A549 (cell line): ENCODE results near the gene FANCC. TPM values are rescaled to one million over a fixed set of nuclear protein-coding genes. Genes with fewer than 3 reads are reported as not detected.

Experiments used
- ATAC-seq, 2 experiments: fragments of 200-7000 bp in 1 of 2; fragments of >200 bp in 1 of 2; cut with Nextera tagmentation in 1 of 2; cut with Tn5 transposase in 1 of 2; 3 replicates each; pipeline versions ENCODE4 v1.8.0 to v1.9.1; 2018 to 2020; ENCODE audit warnings: mild to moderate bottlenecking in 1 of 2, moderate library complexity in 1 of 2
- CTCF ChIA-PET: fragments of 300-600 bp; sonication (Branson Sonifier 250); formaldehyde crosslinking; extraction: SDS; loops from one replicate; lab custom pipeline; 2021; ENCODE audit warnings: antibody characterized with exemption, inconsistent platforms; lab: Yijun Ruan, JAX
- POLR2A ChIA-PET: fragments of 350-600 bp; formaldehyde crosslinking; extraction: SDS; loops from one replicate; lab custom pipeline; 2021; ENCODE audit warnings: antibody characterized with exemption, inconsistent platforms; lab: Yijun Ruan, JAX
- DNase-seq, 2 experiments: peaks; one replicate each; pipeline versions ENCODE4 v3.0.0 to v3.0.0-alpha.2; 2011 to 2016; ENCODE audit warnings: low read depth in 1 of 2, low spot score in 1 of 2
- FAIRE-seq: peaks from 2 replicates; lab custom pipeline; 2011; peaks lifted over from hg19 to GRCh38; lab: Jason Lieb, UNC
- H3K27ac ChIP-seq, 2 experiments: fragments of >200 bp; sonication (Bioruptor Twin); formaldehyde crosslinking; 3 replicates each; pipeline ENCODE4 v1.5.1; 2016 to 2017
- H3K4me1 ChIP-seq: fragments of >200 bp; sonication (Bioruptor Twin); formaldehyde crosslinking; 3 replicates; pipeline ENCODE4 v1.6.1; 2016
- H3K4me2 ChIP-seq: fragments of >200 bp; sonication (Bioruptor Twin); formaldehyde crosslinking; 3 replicates; pipeline ENCODE4 v1.6.1; 2016
- H3K4me3 ChIP-seq: fragments of >200 bp; sonication (Bioruptor Twin); formaldehyde crosslinking; 3 replicates; pipeline ENCODE4 v1.5.1; 2016
- H3K9me3 ChIP-seq: fragments of >200 bp; sonication (Bioruptor Twin); formaldehyde crosslinking; 3 replicates; pipeline ENCODE4 v1.6.1; 2016
- BHLHE40 ChIP-seq: IDR thresholded peaks from 2 replicates; pipeline ENCODE4 v1.6.1; 2012; ENCODE audit warnings: low read depth, low read length, inconsistent platforms
- CBX8 ChIP-seq: fragments of 200-600 bp; sonication (generic); IDR thresholded peaks from 2 replicates; pipeline ENCODE4 v1.6.1; 2016
- CTCF ChIP-seq: fragments of >200 bp; sonication (Bioruptor Twin); formaldehyde crosslinking; IDR thresholded peaks from 3 replicates; pipeline ENCODE4 v1.5.1; 2016
- EHMT2 ChIP-seq: fragments of 200-600 bp; sonication (generic); IDR thresholded peaks from 2 replicates; pipeline ENCODE4 v1.6.1; 2016; ENCODE audit warnings: antibody characterized with exemption, low read depth, mild to moderate bottlenecking, moderate library complexity
- FOSB ChIP-seq: fragments of 250-450 bp; sonication (Bioruptor Pico); IDR thresholded peaks from 2 replicates; pipeline ENCODE4 v1.5.0; 2020; ENCODE audit warnings: mild to moderate bottlenecking, moderate library complexity
- GATA3 ChIP-seq: IDR thresholded peaks from 2 replicates; pipeline ENCODE4 v1.6.1; 2012; ENCODE audit warnings: borderline replicate concordance
- HDAC2 ChIP-seq: fragments of 200-600 bp; sonication (generic); IDR thresholded peaks from 2 replicates; pipeline ENCODE4 v1.6.1; 2016
- HOXB13 ChIP-seq: fragments of 250-450 bp; sonication (Bioruptor Pico); IDR thresholded peaks from 2 replicates; pipeline ENCODE4 v1.5.0; 2020; ENCODE audit warnings: low read depth, mild to moderate bottlenecking, moderate library complexity
- JUNB ChIP-seq: fragments of >200 bp; sonication (Bioruptor Twin); formaldehyde crosslinking; IDR thresholded peaks from 2 replicates; pipeline ENCODE4 v1.6.1; 2016
- MAX ChIP-seq: IDR thresholded peaks from 2 replicates; pipeline ENCODE4 v1.6.1; 2012
- MYC ChIP-seq: IDR thresholded peaks from 2 replicates; pipeline ENCODE4 v1.6.1; 2012; ENCODE audit warnings: mild to moderate bottlenecking, inconsistent platforms, low read length, improper control_type of control experiment, borderline replicate concordance
- NPAS2 ChIP-seq: fragments of 250-450 bp; sonication (Bioruptor Pico); IDR thresholded peaks from 2 replicates; pipeline ENCODE4 v1.8.0; 2022; ENCODE audit warnings: mild to moderate bottlenecking, moderate library complexity, borderline replicate concordance
- POLR2A ChIP-seq: IDR thresholded peaks from 2 replicates; pipeline ENCODE4 v1.6.1; 2012; ENCODE audit warnings: mild to moderate bottlenecking, low read length
- POLR2AphosphoS2 ChIP-seq: conservative IDR thresholded peaks from 2 replicates; pipeline ENCODE4 v1.6.1; 2012; ENCODE audit warnings: low read length, improper control_type of control experiment, inconsistent platforms
- RFX5 ChIP-seq: fragments of 450-650 bp; IDR thresholded peaks from 2 replicates; pipeline ENCODE4 v1.7.1; 2014; ENCODE audit warnings: antibody characterized with exemption, mild to moderate bottlenecking, moderate library complexity
- SMC3 ChIP-seq: fragments of >200 bp; sonication (Bioruptor Twin); formaldehyde crosslinking; IDR thresholded peaks from 3 replicates; pipeline ENCODE4 v1.6.1; 2018; ENCODE audit warnings: inconsistent platforms
- SREBF2 ChIP-seq: fragments of 450-650 bp; IDR thresholded peaks from 2 replicates; pipeline ENCODE4 v1.6.1; 2014; ENCODE audit warnings: mild to moderate bottlenecking, moderate library complexity
- TFCP2L1 ChIP-seq: fragments of 250-450 bp; sonication (Bioruptor Pico); IDR thresholded peaks from 2 replicates; pipeline ENCODE4 v1.5.0; 2021; ENCODE audit warnings: mild to moderate bottlenecking
- USF2 ChIP-seq: fragments of 450-650 bp; IDR thresholded peaks from 2 replicates; pipeline ENCODE4 v1.6.1; 2014; ENCODE audit warnings: antibody characterized with exemption
- ZNF302 ChIP-seq: fragments of 250-450 bp; sonication (Bioruptor Pico); IDR thresholded peaks from 2 replicates; pipeline ENCODE4 v1.9.0; 2021; ENCODE audit warnings: inconsistent platforms, mild to moderate bottlenecking, moderate library complexity
- WGBS: methylation state at CpG from one replicate; pipeline ENCODE4 v1.1.6; 2017; ENCODE audit errors: missing lambda C conversion rate; 5-methylcytosine and 5-hydroxymethylcytosine counted together
- polyA plus RNA-seq, 4 experiments: library from polyadenylated mRNA; depleted of rRNA in 3 of 4; stranded (reverse); fragments of >200 nt; fragmentation: RNase III in 1 of 4; extraction: RNeasy Plus Mini Kit Qiagen cat#74134 plus additional on column Dnase treatment in 1 of 4; gene quantifications; 2 replicates in 3 of 4; 3 replicates in 1 of 4; pipeline ENCODE4 v1.2.3, GENCODE V29; 2011 to 2017
- TF ChIP-seq, protein P1 (sequence below): IDR thresholded peaks from 2 replicates; pipeline ENCODE4 v1.6.1; 2012
- TF ChIP-seq, protein P2 (sequence below): fragments of 250-450 bp; sonication (Bioruptor Pico); IDR thresholded peaks from 2 replicates; pipeline ENCODE4 v1.5.0; 2021; ENCODE audit warnings: mild to moderate bottlenecking, moderate library complexity, borderline replicate concordance
- TF ChIP-seq, protein P3 (sequence below): fragments of 200-600 bp; sonication (generic); IDR thresholded peaks from 2 replicates; pipeline ENCODE4 v1.6.1; 2016; ENCODE audit warnings: antibody characterized with exemption, mild to moderate bottlenecking, moderate library complexity

FANCC gene
- polyA plus RNA-seq, 2 of the 4 experiments (the other 2 are of a cell fraction), result 13.5 to 24.9 TPM

GRCh38 chr9:95246547-95246946 lies 71.0 kb downstream of the FANCC start:
- ATAC-seq (no peak), DNase-seq (no peak), FAIRE-seq (no peak)
- Histone ChIP-seq H3K4me1 (no peaks in the 10 kb centered on the region), H3K9me3 (no peaks in the 10 kb centered on the region), H3K27ac (no peak overlapping the region), H3K4me3 (no peak overlapping the region), H3K4me2 (no peak overlapping the region)
- CTCF ChIA-PET, result no interaction called here
- POLR2A ChIA-PET, result no interaction called here
- no peak for TF ChIP-seq HDAC2
- TF ChIP-seq SREBF2, result no peak
- TF ChIP-seq RFX5, result no peak
- TF ChIP-seq, protein P1, sequence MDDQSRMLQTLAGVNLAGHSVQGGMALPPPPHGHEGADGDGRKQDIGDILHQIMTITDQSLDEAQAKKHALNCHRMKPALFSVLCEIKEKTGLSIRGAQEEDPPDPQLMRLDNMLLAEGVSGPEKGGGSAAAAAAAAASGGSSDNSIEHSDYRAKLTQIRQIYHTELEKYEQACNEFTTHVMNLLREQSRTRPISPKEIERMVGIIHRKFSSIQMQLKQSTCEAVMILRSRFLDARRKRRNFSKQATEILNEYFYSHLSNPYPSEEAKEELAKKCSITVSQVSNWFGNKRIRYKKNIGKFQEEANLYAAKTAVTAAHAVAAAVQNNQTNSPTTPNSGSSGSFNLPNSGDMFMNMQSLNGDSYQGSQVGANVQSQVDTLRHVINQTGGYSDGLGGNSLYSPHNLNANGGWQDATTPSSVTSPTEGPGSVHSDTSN, result no peak
- 94% methylated on average over 1 of the region's 1 CpG for WGBS

GRCh38 chr9:95242613-95243012 lies 74.9 kb downstream of the FANCC start:
- DNase-seq (no peak), FAIRE-seq (no peak), ATAC-seq (no peak)
- TF ChIP-seq USF2, result no peak
- TF ChIP-seq HOXB13 (CRISPR knock-in tag), result no peak
- no peak for TF ChIP-seq HDAC2
- no peaks in the 10 kb centered on the region for H3K9me3 ChIP-seq
- H3K4me1 ChIP-seq, result no peaks in the 10 kb centered on the region
- H3K4me2 ChIP-seq, result no peak overlapping the region
- no peak overlapping the region for H3K27ac ChIP-seq
- ChIA-PET POLR2A (no interaction called here), CTCF (interaction anchor here (0.7 to 1.4 kb wide), 3 partner anchors 15 to 99 kb away, joined by 3 to 5 read pairs (median 3); no protein-coding TSS in a partner anchor)
- H3K4me3 ChIP-seq, result no peak overlapping the region

DNA sequence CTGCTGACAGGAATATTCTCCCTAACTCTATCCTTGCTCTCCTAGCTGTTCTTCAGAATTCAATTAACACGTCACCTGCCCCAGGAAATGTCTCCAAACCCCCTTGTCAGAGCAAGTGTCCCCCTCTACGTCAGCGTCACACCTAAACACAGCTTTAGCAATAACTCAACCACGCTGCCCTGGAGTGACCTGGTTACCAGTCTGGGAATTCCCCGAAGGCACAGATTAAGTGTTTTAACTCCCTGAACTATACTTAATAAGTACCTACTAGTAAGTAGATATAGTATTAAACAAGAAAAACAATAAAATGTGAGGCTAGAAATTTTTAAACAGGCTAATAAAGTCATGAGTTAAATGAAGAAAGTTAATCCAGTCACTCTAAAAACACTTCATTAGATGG lies 78.4 kb downstream of the FANCC start:
- Histone ChIP-seq H3K4me3 (no peak overlapping the region), H3K4me2 (no peak overlapping the region), H3K27ac (no peak overlapping the region), H3K9me3 (no peaks in the 10 kb centered on the region), H3K4me1 (no peaks in the 10 kb centered on the region)
- no peak for DNase-seq
- ChIA-PET POLR2A (no interaction called here), CTCF (no interaction called here)
- no peak for ATAC-seq
- FAIRE-seq, result no peak
- TF ChIP-seq MAX, result no peak
- 96% methylated on average over 5 of the region's 5 CpGs for WGBS

- H3K4me1 ChIP-seq, result no peaks in the 10 kb centered on the region
- 93% methylated on average over 7 of the region's 7 CpGs for WGBS
- FAIRE-seq (no peak), DNase-seq (no peak), ATAC-seq (no peak)
- H3K27ac ChIP-seq, result no peak overlapping the region
- CTCF ChIA-PET, result no interaction called here
- no peaks in the 10 kb centered on the region for H3K9me3 ChIP-seq
- TF ChIP-seq TFCP2L1 (CRISPR knock-in tag) (no peak), BHLHE40 (no peak), MYC (no peak), POLR2AphosphoS2 (no peak), CTCF (no peak), CBX8 (no peak), FOSB (CRISPR knock-in tag) (no peak), NPAS2 (CRISPR knock-in tag) (no peak), JUNB (no peak), ZNF302 (no peak), GATA3 (no peak), POLR2A (no peak), SREBF2 (no peak), EHMT2 (no peak), SMC3 (no peak)
- TF ChIP-seq, protein P2, sequence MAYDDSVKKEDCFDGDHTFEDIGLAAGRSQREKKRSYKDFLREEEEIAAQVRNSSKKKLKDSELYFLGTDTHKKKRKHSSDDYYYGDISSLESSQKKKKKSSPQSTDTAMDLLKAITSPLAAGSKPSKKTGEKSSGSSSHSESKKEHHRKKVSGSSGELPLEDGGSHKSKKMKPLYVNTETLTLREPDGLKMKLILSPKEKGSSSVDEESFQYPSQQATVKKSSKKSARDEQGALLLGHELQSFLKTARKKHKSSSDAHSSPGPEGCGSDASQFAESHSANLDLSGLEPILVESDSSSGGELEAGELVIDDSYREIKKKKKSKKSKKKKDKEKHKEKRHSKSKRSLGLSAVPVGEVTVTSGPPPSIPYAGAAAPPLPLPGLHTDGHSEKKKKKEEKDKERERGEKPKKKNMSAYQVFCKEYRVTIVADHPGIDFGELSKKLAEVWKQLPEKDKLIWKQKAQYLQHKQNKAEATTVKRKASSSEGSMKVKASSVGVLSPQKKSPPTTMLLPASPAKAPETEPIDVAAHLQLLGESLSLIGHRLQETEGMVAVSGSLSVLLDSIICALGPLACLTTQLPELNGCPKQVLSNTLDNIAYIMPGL (CRISPR knock-in tag), result no peak
- TF ChIP-seq, protein P3, sequence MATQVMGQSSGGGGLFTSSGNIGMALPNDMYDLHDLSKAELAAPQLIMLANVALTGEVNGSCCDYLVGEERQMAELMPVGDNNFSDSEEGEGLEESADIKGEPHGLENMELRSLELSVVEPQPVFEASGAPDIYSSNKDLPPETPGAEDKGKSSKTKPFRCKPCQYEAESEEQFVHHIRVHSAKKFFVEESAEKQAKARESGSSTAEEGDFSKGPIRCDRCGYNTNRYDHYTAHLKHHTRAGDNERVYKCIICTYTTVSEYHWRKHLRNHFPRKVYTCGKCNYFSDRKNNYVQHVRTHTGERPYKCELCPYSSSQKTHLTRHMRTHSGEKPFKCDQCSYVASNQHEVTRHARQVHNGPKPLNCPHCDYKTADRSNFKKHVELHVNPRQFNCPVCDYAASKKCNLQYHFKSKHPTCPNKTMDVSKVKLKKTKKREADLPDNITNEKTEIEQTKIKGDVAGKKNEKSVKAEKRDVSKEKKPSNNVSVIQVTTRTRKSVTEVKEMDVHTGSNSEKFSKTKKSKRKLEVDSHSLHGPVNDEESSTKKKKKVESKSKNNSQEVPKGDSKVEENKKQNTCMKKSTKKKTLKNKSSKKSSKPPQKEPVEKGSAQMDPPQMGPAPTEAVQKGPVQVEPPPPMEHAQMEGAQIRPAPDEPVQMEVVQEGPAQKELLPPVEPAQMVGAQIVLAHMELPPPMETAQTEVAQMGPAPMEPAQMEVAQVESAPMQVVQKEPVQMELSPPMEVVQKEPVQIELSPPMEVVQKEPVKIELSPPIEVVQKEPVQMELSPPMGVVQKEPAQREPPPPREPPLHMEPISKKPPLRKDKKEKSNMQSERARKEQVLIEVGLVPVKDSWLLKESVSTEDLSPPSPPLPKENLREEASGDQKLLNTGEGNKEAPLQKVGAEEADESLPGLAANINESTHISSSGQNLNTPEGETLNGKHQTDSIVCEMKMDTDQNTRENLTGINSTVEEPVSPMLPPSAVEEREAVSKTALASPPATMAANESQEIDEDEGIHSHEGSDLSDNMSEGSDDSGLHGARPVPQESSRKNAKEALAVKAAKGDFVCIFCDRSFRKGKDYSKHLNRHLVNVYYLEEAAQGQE, result no peak
- no peak overlapping the region for H3K4me3 ChIP-seq
- POLR2A ChIA-PET, result no interaction called here
- H3K4me2 ChIP-seq, result no peak overlapping the region
These were observed 80.2 kb downstream of the FANCC start for GRCh38 chr9:95237336-95237735.
